HG03457 (cell line): ENCODE data around the gene PROKR1.
A peak's percentile ranks its signal among the peaks of the same experiment; 100 is the strongest.
"Not testable (repeated sequence)": the region's sequence is repeated elsewhere in the genome, so short reads cannot be mapped to it uniquely, and the experiment has no call there.

ENCODE experiments used
- ATAC-seq: cut with Tn5 transposase; IDR thresholded peaks from one replicate; pipeline ENCODE4 v1.9.1; 2021; ENCODE audit warnings: moderate number of reproducible peaks; ENCODE audit not compliant: unreplicated experiment

PROKR1 gene

DNA sequence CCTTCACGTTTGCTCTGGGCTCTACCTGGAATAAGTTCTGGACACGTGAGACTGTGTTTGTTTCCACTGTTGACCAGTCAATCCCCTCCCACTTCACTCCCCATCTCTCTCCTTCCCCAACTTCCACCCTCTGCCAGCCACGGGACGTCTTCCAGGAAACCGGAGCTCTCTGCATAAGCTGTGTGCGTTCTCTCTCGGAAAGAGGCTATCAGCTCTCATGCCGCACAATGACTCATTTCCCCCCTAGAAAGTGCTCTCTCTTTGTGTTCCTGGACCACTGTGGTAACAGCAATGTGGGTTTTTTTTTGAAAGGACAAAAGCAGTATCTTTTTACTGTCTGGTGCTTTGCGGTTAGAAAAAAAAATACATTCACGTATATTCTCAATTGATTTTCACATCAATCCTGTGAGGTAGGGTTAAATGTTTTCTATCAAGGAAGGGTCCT, 10.2 kb downstream of the PROKR1 start:
- ATAC-seq = peak; percentile 63

DNA sequence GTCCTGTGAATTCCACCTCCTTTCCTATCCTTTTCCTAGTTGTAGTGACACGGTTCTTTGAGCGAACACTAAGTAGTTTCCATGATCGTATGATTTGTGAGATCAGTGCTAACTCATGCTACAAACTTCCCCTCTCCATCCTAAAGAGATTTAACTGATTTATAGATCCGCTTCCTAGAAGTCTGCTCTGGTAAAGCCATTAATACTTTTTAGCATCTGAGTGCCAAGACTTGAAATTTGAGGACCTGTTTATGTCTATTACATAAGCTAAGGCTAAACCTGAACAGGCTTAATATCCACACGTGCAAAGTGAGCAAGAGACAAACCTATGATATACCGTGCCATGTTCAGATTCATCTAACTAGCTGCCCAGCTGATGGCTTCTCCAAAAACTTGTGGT, 14.9 kb downstream of the PROKR1 start:
- no peak for ATAC-seq

DNA sequence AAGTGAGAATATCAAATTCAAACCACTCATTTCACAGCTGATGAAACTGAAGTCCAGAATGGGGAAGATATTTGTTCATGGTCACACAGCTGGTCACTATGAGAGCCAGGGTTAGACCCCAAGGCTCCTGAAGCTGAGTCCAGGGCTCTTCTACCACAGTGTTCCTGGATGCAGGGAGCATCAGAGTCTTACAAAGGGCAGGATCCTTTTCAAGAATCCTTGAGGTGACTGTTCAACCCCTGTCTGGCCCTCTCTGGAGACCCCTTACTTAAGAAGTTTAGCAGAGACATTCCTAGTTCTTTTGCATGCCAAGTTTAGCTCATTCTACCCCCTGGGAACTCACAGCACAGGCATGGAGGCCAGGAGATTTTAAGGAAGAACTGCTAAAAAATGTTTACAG, 15.7 kb downstream of the PROKR1 start:
- ATAC-seq = no peak

DNA sequence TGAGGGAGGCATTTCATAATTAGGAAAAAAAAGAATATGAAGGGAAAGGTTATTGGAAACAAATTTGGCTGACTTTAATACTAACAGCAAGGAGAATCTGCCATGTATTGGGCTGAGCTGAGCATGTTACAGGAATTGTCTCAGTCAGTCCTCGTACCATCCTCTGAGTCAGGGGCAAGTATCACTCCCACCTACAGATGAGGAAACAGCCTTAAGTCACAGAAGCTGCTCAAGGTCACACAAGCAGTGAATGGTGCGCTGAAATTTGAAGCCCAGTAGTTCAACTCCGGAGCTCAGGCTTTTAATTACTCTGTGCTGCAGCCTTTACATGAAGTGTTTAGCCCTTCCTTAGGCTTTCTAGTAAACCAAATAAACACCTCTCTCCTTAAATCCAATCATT, 17.3 kb downstream of the PROKR1 start:
- ATAC-seq = no peak

DNA sequence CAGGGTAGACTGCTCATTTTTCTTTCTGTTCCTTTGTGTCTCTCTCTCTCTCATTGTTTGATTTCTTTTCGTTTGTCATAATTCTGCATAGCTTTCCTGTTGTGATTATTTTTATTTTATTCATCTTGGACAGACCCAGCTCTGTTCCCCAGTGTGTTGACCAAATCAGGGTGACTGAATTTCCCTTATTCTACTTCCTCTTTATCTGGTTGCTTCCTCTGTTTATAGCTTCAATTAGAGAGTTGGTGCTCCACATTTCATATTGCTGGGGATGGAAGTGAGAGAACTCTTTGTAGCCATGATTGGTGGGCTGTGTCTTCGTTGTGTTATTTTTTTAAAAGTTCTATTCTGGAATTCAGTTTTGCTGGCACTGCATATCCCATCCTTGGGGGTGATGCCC, 19.1 kb downstream of the PROKR1 start:
- no peak for ATAC-seq

DNA sequence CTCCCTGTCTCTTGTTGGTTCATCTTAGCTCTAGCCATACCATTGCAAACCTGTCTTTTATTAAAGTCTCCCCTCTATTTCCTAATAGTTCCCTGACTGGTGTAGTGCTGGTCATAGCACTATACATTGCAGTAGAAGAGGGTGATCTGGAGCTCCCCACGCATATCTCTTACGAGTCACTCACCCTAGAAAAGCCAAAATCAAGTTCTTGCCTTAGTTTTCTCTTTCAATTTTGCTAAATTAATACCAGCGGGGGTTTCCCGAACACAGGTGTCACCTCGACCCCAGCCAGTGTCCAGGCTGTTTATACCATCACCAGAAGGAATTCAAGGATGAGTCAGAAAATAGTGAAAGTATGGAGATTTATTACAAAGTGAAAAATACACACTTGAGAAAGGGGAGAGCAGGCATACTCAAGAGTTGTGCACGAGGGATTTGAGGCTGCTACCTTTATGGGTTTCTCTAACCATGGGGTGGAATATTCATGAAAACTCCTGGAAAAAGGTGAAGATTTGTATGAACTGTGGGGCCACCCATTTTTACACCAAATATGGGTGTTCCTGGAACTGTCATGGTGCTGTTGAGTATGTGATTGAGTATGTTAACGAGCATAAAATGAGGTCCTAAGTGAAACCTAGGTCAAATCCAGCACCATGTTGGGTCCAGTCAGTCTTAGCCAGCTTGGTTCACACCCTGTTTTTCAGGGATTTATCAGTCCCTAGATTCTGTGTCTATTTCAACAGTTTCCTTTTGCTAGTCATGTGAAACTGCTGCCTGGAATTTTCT, 20.2 kb downstream of the PROKR1 start:
- ATAC-seq = no peak

DNA sequence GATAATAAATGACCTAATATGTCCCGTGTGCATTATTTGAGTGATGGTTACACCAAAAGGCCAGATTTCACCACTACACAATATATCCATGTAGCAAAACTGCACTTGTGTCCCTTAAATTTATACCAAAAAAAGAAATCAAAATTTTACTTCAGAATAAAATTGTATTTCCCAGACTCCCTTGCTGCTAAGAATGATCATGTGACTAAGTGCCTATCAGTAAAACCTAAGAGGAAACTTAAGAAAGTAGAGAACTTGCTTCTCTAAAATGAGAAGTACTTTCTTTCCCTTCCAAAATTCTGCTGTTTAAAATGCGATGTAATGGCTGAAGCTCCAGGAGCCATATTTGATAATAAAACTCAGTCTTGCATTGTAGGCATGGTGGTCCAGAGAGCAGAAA, 24.0 kb downstream of the PROKR1 start:
- ATAC-seq = no peak

DNA sequence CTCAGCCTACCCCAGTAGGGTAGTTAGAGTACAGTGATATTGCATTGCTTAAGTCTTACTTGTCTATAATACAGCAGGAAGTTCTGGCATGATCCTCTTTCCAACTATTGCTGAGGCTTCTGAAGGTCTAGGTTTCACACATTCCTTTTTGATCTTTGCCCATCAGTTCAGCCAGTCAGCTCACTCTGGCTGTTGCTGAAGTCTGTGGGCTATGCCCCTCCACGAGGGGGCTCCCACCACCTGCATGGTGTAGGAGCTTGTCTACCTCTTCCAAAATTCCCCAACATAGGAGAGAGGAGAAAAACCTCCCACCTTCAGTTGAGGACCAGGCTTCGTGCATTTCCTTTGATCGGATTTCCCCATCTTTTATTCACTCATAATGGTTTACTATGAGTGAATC, 26.3 kb downstream of the PROKR1 start:
- no peak for ATAC-seq

DNA sequence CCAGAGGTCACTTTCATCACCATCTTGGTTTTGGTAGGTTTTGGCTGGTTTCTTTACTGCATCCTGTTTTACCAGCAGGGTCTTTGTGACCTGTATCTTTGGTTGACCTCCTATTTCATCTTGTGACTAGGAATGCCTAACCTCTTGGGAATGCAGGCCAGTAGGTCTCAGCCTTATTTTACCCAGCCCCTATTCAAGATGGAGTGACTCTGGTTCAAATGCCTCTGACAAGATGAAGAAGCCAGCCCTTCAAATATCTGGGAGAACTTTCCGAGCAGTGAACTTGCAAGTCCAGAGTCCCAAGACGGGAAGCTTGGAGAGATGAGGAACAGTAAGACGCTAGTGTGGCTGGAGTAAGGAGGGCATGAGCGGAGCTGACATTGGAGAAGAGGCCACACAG, 28.6 kb downstream of the PROKR1 start:
- ATAC-seq = no peak

DNA sequence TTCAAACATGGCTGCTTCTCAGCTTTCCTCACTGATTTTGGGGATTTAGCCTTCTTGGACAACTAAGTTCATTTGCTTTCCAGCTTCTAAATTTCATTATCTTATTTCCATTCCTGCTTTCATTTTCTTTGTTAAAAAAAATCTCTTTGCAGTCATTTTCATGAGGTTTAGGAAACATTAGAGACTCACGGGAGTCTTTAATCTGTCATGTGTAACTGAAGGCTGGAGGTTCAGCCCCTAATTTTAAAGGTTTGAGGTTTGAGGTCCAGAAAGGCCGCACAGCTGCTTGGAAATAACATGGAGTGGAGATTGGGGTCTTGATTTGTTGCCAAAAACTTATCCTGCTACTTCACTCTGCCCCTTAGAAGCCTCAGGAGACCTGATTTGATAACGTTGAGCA, 30.3 kb downstream of the PROKR1 start:
- ATAC-seq = no peak

DNA sequence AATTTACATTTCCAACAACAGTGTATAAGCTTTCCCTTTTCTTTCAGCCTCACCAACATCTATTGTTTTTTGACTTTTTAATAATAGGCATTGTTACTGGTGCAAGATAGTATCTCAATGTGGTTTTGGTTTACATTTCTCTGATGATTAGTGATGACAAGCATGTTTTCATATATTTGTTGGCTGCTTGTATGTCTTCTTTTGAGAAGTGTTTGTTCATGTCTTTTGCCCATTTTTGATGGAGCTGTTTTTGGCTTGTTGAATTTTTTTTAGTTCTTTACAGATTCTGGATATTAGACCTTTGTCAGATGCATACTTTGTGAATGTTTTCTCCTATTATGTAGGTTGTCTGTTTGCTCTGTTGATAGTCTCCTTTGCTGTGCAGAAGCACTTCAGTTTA, 32.1 kb downstream of the PROKR1 start:
- ATAC-seq = no peak

DNA sequence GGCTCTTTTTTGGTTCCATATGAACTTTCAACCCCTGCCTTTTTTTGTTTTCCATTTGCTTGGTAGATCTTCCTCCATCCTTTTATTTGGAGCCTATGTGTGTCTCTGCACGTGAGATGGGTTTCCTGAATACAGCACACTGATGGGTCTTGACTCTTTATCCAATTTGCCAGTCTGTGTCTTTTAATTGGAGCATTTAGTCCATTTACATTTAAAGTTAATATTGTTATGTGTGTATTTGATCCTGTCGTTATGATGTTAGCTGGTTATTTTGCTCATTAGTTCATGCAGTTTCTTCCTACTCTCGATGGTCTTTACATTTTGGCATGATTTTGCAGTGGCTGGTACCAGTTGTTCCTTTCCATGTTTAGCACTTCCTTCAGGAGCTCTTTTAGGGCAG, 34.5 kb downstream of the PROKR1 start:
- ATAC-seq = not testable (repeated sequence)

DNA sequence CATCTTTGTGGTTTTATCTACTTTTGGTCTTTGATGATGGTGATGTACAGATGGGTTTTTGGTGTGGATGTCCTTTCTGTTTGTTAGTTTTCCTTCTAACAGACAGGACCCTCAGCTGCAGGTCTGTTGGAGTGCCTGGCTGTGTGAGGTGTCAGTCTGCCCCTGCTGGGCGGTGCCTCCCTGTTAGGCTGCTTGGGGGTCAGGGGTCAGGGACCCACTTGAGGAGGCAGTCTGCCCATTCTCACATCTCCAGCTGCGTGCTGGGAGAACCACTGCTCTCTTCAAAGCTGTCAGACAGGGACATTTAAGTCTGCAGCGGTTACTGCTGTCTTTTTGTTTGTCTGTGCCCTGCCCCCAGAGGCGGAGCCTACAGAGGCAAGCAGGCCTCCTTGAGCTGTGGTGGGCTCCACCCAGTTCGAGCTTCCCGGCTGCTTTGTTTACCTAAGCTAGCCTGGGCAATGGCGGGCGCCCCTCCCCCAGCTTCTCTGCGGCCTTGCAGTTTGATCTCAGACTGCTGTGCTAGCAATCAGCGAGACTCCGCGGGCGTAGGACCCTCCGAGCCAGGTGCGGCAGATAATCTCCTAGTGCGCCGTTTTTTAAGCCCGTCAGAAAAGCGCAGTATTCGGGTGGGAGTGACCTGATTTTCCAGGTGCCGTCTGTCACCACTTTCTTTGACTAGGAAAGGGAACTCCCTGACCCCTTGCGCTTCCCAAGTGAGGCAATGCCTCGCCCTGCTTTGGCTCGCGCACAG, 36.0 kb downstream of the PROKR1 start:
- not testable (repeated sequence) for ATAC-seq

DNA sequence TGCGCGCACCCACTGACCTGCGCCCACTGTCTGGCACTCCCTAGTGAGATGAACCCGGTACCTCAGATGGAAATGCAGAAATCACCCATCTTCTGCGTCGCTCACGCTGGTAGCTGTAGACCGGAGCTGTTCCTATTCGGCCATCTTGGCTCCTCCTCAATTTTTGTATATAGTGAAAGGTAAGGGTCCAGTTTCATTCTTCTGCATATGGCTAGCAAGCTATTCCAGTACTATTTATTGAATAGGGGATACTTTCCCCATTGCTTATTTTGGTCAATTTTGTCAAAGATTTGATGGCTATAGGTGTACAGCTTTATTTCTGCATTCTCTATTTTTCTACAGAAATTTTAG, 36.5 kb downstream of the PROKR1 start:
- ATAC-seq = not testable (repeated sequence)

DNA sequence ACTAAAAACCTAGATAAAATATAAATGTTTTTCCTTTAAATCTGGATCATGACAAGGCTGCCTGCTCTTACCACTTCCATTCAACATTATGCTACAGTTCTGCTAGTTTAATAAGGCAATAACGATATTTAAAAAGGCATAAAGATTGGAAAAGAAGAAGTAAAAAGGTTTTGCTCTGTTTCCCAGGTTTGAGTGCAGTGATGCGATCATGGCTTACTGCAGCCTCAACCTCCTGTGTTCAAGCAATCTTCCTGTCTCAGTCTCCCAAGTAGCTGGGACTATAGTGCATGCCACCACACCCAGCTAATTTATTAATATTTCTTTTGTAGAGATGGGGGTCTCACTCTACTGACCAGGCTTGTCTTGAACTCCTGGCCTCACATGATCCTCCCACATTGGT, 40.8 kb downstream of the PROKR1 start:
- ATAC-seq = no peak

DNA sequence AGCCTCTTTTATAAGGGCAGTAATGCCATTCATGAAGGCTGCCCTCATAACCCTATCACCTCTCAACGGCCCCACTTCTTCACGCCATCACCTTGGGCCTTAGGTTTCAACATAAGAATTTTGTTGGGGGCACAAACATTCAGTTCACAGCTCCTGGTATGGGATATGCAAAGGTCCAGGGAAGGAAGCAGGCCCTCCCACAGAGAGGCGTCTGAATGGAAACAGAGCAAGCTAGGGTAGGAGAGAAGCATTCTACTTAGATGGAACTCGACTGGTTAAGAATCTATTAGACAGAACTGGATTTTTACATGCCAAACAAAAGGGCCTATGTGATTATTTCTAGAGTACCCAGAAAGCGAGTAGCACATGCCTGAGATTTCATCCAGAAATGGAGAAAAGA, 42.8 kb downstream of the PROKR1 start:
- ATAC-seq = no peak

DNA sequence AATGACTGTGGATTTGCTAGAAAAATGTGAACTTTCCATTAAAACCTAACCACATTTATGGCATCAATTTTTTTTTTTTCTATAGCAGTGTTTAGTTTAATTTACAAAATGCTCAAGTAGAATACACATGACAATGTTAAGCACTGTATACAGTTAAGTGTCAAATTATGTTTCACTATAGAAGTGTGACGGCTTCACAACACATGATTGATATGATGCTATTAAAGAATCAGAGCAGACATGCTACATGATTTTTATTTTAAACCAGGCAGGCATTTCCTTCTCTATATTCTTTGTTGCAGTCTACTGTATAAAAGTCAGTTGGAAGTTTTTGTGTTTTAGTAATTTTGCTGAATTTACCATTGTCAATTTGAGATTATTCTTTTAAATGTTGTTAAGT, 43.6 kb downstream of the PROKR1 start:
- no peak for ATAC-seq

DNA sequence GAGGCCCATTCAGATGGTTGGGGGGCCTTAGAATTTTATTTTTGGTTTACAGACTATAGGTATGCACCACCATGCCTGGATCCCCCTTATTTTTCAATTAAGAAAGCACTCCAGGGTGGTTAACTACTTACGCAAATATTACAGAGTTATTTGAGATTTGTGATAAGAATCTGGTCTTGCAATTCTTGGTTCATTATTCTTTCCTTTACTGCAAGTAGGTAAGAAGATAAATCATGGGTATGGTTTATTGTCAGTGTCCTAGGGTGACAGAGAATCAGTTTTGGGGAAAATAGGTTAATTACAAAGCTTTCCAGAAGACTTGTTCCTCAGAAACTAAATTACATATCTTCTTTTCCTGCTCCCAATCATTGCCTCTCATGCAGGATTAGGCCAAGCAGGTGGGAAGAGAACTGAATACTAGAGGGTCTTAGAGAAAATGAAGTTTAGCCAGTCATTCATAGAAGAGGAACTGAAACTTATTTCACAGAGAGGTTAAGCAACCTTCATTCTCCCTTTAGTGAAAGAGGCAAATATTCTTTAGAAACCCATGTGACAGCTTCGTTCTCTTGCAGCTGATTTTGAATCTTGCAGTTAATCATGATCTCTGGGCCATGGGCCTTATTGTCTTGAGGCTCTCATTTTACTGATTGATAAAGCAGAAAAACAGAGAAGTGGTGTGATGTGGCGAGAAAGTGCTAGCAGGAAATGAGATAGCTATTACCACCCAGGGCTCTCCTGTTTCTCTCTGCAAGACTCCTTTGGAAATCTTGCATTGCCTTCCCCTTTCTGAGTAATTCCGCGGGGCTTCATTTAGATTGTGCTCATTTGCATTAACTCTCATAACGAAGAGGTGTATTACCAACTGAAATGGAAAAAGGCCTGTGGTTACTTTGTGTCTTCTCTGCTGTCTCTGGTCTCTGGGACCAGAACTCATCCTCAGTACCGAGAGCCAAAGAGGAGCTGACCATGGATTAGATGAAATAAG, 46.5 kb downstream of the PROKR1 start:
- ATAC-seq = peak; percentile 82

DNA sequence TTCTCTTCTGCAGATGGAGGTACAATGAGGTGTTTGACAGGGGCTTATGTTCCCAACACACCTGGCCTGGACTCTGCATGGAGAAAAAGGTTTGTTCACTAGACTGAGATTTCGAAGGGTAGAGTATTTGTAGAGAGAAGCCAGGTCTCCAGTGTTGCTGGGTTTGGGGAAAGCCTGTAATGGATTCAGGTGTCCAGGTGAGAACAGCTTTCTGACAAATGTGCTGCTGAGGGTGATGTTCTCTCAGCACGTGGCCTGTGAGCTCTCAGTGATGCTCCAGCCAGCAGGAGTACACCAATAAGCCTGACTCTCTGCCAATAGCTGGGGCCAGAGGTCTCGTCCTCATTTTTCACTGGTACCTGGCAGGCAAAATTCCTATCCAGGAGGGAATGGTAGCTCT, 47.5 kb downstream of the PROKR1 start:
- ATAC-seq = no peak

DNA sequence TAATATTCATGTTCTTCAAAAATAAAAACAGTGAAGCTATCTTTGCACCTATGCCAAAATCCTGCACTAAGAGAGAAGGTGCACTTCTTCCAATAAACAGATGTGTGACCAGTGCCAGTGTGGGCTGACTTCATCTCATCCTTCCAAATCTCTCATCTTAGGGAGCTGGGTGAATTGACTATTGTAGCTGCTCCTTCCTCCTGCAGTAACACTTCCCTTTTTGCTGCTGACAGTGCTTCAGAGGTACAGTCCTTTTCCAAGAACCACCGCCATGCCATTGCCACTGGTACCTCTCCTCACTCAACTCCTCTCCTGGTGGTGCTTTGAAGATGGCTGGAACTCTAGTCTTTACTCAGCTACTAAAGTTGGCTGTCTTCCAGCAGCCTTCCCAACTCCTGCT, 49.1 kb downstream of the PROKR1 start:
- ATAC-seq = no peak

DNA sequence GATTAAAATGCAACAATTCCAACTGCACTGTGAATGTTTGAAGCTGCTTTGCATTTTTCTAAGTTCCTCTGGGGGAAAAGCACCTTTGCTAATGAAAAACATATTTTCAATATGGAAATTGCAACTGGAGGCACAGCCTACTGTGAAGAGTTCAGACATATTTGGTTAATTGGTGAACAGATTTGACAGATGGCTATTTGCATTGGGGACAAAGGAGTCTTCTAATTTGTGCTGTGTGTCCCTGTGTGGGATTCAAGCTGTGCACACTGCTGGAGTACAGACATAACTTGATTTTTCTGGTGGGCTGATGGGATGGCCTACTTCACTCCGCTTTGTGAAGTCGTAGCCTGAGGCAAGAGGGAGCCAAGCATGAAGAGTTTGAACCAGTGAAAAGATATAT, 50.6 kb downstream of the PROKR1 start:
- no peak for ATAC-seq
